Trophoblast cell (in vitro differentiated cells and primary cell): ENCODE results near the gene POMGNT2.
A peak's percentile ranks its signal among the peaks of the same experiment; 100 is the strongest.

Experiments used
- DNase-seq, 2 donors: peaks; one replicate each; pipeline ENCODE4 v3.0.0-alpha.2; 2016
- H2AFZ ChIP-seq: 2 replicates; pipeline ENCODE4 v1.6.1; 2013; ENCODE audit warnings: low read length, moderate library complexity, mild to moderate bottlenecking; ENCODE audit not compliant: insufficient read depth, poor library complexity
- H2AK5ac ChIP-seq: 2 replicates; pipeline ENCODE4 v1.6.1; 2013; ENCODE audit warnings: mild to moderate bottlenecking, low read length
- H2BK120ac ChIP-seq: 2 replicates; pipeline ENCODE4 v1.6.1; 2013; ENCODE audit warnings: low read length, mild to moderate bottlenecking, moderate library complexity; ENCODE audit not compliant: insufficient read depth, poor library complexity
- H2BK12ac ChIP-seq: 2 replicates; pipeline ENCODE4 v1.6.1; 2013; ENCODE audit warnings: mild to moderate bottlenecking, low read length, moderate library complexity
- H2BK5ac ChIP-seq: 2 replicates; pipeline ENCODE4 v1.6.1; 2013; ENCODE audit warnings: low read length, low read depth, moderate library complexity, mild to moderate bottlenecking; ENCODE audit not compliant: poor library complexity
- H3K14ac ChIP-seq: 2 replicates; pipeline ENCODE4 v1.6.1; 2013; ENCODE audit warnings: mild to moderate bottlenecking, low read length
- H3K18ac ChIP-seq: 2 replicates; pipeline ENCODE4 v1.6.1; 2013; ENCODE audit warnings: mild to moderate bottlenecking, low read length
- H3K23ac ChIP-seq: 2 replicates; pipeline ENCODE4 v1.6.1; 2013; ENCODE audit warnings: low read length
- H3K27ac ChIP-seq: 2 replicates; pipeline ENCODE4 v1.5.1; 2013; ENCODE audit warnings: low read depth, mild to moderate bottlenecking, inconsistent platforms, low read length, moderate library complexity
- H3K27me3 ChIP-seq: 2 replicates; pipeline ENCODE4 v1.6.1; 2013; ENCODE audit warnings: inconsistent platforms, mild to moderate bottlenecking, low read length, moderate library complexity; ENCODE audit not compliant: insufficient read depth
- H3K36me3 ChIP-seq, 2 experiments: 1 replicate in 1 of 2; 2 replicates in 1 of 2; pipeline ENCODE4 v1.6.1; 2013; ENCODE audit warnings: low read length in 2 of 2, mild to moderate bottlenecking in 2 of 2, moderate library complexity in 1 of 2; ENCODE audit not compliant: insufficient read depth in 2 of 2, control insufficient read depth in 1 of 2
- H3K4ac ChIP-seq: 2 replicates; pipeline ENCODE4 v1.6.1; 2013; ENCODE audit warnings: low read depth, mild to moderate bottlenecking, low read length, moderate library complexity
- H3K4me1 ChIP-seq, 2 experiments: 1 replicate in 1 of 2; 2 replicates in 1 of 2; pipeline ENCODE4 v1.6.1; 2013; ENCODE audit warnings: low read length in 2 of 2, mild to moderate bottlenecking in 2 of 2, moderate library complexity in 1 of 2; ENCODE audit not compliant: insufficient read depth in 2 of 2, control insufficient read depth in 1 of 2
- H3K4me2 ChIP-seq: 2 replicates; pipeline ENCODE4 v1.6.1; 2013; ENCODE audit warnings: inconsistent platforms, mild to moderate bottlenecking, low read length, moderate library complexity
- H3K4me3 ChIP-seq: 2 replicates; pipeline ENCODE4 v1.5.1; 2013; ENCODE audit warnings: mild to moderate bottlenecking, low read depth, low read length, inconsistent platforms
- H3K79me1 ChIP-seq: one replicate; pipeline ENCODE4 v1.6.1; 2013; ENCODE audit warnings: low read length
- H3K79me2 ChIP-seq: 2 replicates; pipeline ENCODE4 v1.6.1; 2013; ENCODE audit warnings: low read length, mild to moderate bottlenecking; ENCODE audit not compliant: control insufficient read depth, insufficient read depth, poor library complexity
- H3K9ac ChIP-seq: 2 replicates; pipeline ENCODE4 v1.6.1; 2013; ENCODE audit warnings: mild to moderate bottlenecking, low read length
- H3K9me3 ChIP-seq: 2 replicates; pipeline ENCODE4 v1.6.1; 2013; ENCODE audit warnings: low read depth, mild to moderate bottlenecking, control low read depth, inconsistent platforms, low read length; ENCODE audit not compliant: insufficient read depth
- H4K12ac ChIP-seq: 2 replicates; pipeline ENCODE4 v1.6.1; 2013; ENCODE audit warnings: low read depth, mild to moderate bottlenecking, low read length, moderate library complexity
- H4K8ac ChIP-seq: 2 replicates; pipeline ENCODE4 v1.6.1; 2013; ENCODE audit warnings: low read depth, mild to moderate bottlenecking, low read length, moderate library complexity
- H4K91ac ChIP-seq: one replicate; pipeline ENCODE4 v1.6.1; 2013; ENCODE audit warnings: low read depth, mild to moderate bottlenecking, low read length, moderate library complexity
- WGBS: extraction: QIAGEN DNeasy Blood & Tissue Kit; methylation state at CpG from one replicate; pipeline ENCODE4 v1.1.7; 2013; ENCODE audit warnings: missing lambda C conversion rate; ENCODE audit not compliant: insufficient read length, insufficient coverage; ENCODE audit errors: extremely low coverage; 5-methylcytosine and 5-hydroxymethylcytosine counted together

Gene POMGNT2

DNA sequence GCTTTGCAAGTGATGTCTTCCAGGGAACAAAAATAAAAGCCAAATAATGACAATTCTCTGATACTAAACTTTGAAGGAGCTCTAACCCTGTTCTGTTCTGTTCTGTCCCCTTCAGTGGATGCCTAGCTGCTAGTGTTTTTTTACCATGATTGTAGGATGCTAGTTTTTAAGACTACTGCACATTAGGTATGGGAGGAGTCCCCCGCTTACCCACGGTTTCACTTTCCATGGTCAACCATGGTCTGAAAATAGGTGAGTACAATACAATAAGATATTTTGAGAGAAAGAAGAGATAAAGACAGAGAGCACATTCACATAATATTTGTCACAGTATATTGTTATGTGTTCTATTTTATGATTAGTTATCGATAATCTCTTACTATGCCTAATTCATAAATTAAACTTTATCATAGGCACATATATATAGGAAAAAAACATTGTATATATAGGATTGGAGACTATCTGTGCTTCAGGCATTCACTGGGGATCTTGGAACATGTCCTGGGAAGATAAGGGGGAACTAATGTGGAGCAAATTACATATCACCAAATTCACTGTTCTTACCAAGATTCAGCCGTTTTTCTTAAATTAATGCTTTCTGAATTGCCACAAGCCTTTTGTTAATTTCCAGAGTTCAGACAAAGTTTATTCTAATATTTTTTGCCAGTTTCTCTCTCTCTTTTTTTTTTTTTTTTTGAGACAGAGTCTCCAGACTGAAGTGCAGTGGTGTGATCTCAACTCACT lies 32.8 kb upstream of the POMGNT2 start:
- Histone ChIP-seq H3K9me3 (no peaks in the 10 kb centered on the region), H3K23ac (no peak overlapping the region), H3K36me3 (no peaks in the 10 kb centered on the region), H3K4me1 (no peaks in the 10 kb centered on the region), H4K8ac (no peak overlapping the region), H4K12ac (no peak overlapping the region), H2AK5ac (no peak overlapping the region), H2AFZ (no peak overlapping the region), H4K91ac (no peak overlapping the region), H3K4me2 (no peak overlapping the region), H3K79me2 (no peaks in the 10 kb centered on the region), H3K4ac (no peak overlapping the region), H2BK12ac (no peak overlapping the region), H3K14ac (no peak overlapping the region), H3K18ac (no peak overlapping the region), H2BK5ac (no peak overlapping the region), H3K27me3 (no peaks in the 10 kb centered on the region), H3K4me3 (no peak overlapping the region), H3K79me1 (no peaks in the 10 kb centered on the region), H3K27ac (no peak overlapping the region), H3K9ac (no peak overlapping the region), H2BK120ac (no peak overlapping the region)
- DNase-seq = no peak
- no CpG with 5 or more reads among the region's 4 CpGs for WGBS

- H4K12ac ChIP-seq = no peak overlapping the region
- H2BK5ac ChIP-seq = no peak overlapping the region
- H3K36me3 ChIP-seq = no peaks in the 10 kb centered on the region
- H3K4ac ChIP-seq = no peak overlapping the region
- no peak overlapping the region for H2BK12ac ChIP-seq
- H3K4me2 ChIP-seq = no peak overlapping the region
- H4K8ac ChIP-seq = no peak overlapping the region
- no peaks in the 10 kb centered on the region for H3K4me1 ChIP-seq
- DNase-seq = no peak
- H3K9me3 ChIP-seq = no peaks in the 10 kb centered on the region
- no peak overlapping the region for H3K23ac ChIP-seq
- no peak overlapping the region for H3K4me3 ChIP-seq
- WGBS = no CpG with 5 or more reads among the region's 7 CpGs
- H3K79me2 ChIP-seq = no peaks in the 10 kb centered on the region
- no peak overlapping the region for H2AK5ac ChIP-seq
- no peak overlapping the region for H4K91ac ChIP-seq
- H3K9ac ChIP-seq = no peak overlapping the region
- H3K14ac ChIP-seq = no peak overlapping the region
- no peak overlapping the region for H2BK120ac ChIP-seq
- no peak overlapping the region for H2AFZ ChIP-seq
- H3K18ac ChIP-seq = no peak overlapping the region
- no peak overlapping the region for H3K27ac ChIP-seq
- no peaks in the 10 kb centered on the region for H3K27me3 ChIP-seq
- no peaks in the 10 kb centered on the region for H3K79me1 ChIP-seq
Measured at GRCh38 chr3:43132870-43133636, 27.2 kb upstream of the POMGNT2 start.

- H3K27me3 ChIP-seq = no peaks in the 10 kb centered on the region
- no peak overlapping the region for H2BK12ac ChIP-seq
- no peak overlapping the region for H2BK120ac ChIP-seq
- no peak for DNase-seq
- H3K4ac ChIP-seq = no peak overlapping the region
- H3K4me3 ChIP-seq = no peak overlapping the region
- H3K14ac ChIP-seq = no peak overlapping the region
- H3K23ac ChIP-seq = no peak overlapping the region
- H3K18ac ChIP-seq = no peak overlapping the region
- H3K27ac ChIP-seq = no peak overlapping the region
- no peak overlapping the region for H2AFZ ChIP-seq
- H3K4me2 ChIP-seq = no peak overlapping the region
- no peak overlapping the region for H3K9ac ChIP-seq
- H2BK5ac ChIP-seq = no peak overlapping the region
- H3K79me2 ChIP-seq = no peaks in the 10 kb centered on the region
- no peaks in the 10 kb centered on the region for H3K36me3 ChIP-seq
- H3K79me1 ChIP-seq = no peaks in the 10 kb centered on the region
- H4K8ac ChIP-seq = no peak overlapping the region
- no peak overlapping the region for H2AK5ac ChIP-seq
- no peaks in the 10 kb centered on the region for H3K4me1 ChIP-seq
- WGBS = no CpG with 5 or more reads among the region's 3 CpGs
- H3K9me3 ChIP-seq = no peaks in the 10 kb centered on the region
- no peak overlapping the region for H4K91ac ChIP-seq
- no peak overlapping the region for H4K12ac ChIP-seq
Measured at GRCh38 chr3:43132193-43132592, 26.3 kb upstream of the POMGNT2 start.

DNA sequence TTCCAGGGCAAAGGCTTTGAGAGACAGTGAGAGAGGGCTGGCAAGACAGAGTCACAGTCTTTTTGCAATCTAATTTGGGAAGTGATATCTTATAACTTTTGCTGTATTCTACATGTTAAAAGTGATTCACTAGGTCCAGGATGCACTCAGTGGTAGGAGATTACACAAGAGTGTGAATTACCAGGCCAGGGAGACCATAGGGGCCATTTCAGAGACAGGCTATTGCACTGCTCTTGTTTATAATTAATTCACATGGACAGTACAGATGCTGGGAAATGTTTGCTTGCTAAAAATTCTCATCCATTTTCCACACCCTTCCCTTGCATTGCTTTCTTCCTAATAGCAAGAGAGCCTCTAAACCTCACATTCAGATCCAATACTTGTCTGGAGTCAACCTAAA lies 22.6 kb upstream of the POMGNT2 start:
- H4K8ac ChIP-seq = no peak overlapping the region
- H3K27me3 ChIP-seq = no peaks in the 10 kb centered on the region
- no peak overlapping the region for H3K27ac ChIP-seq
- H3K36me3 ChIP-seq = no peaks in the 10 kb centered on the region
- no peak overlapping the region for H4K91ac ChIP-seq
- H3K79me1 ChIP-seq = no peaks in the 10 kb centered on the region
- no peak overlapping the region for H2BK120ac ChIP-seq
- no peak overlapping the region for H3K4me2 ChIP-seq
- H2AFZ ChIP-seq = no peak overlapping the region
- H3K18ac ChIP-seq = no peak overlapping the region
- no peak overlapping the region for H4K12ac ChIP-seq
- no peak overlapping the region for H3K14ac ChIP-seq
- H3K4me3 ChIP-seq = no peak overlapping the region
- H3K4me1 ChIP-seq = no peaks in the 10 kb centered on the region
- H3K9ac ChIP-seq = no peak overlapping the region
- H3K79me2 ChIP-seq = no peaks in the 10 kb centered on the region
- no peak overlapping the region for H3K23ac ChIP-seq
- no peak overlapping the region for H3K4ac ChIP-seq
- H3K9me3 ChIP-seq = peaks cover 1% of the 10 kb centered on the region
- H2BK12ac ChIP-seq = no peak overlapping the region
- H2AK5ac ChIP-seq = no peak overlapping the region
- H2BK5ac ChIP-seq = no peak overlapping the region
- peak in 1 of 2 donors; percentile 28 for DNase-seq
